Calu3 (cell line): ENCODE results near the gene TARDBP. TPM values are rescaled to one million over a fixed set of nuclear protein-coding genes. Genes with fewer than 3 reads are reported as not detected.

Source experiments
- Bru-seq: library from RNA; stranded (reverse); fragments of 400-500 nt; gene quantifications from one replicate; lab custom pipeline; 2021; lab: Mats Ljungman, UMichigan
- BruChase-seq, 2 experiments: library from RNA; stranded (reverse); fragments of 400-500 nt; gene quantifications; one replicate each; lab custom pipeline; 2021; lab: Mats Ljungman, UMichigan
- BruUV-seq: library from RNA; stranded (reverse); fragments of 400-500 nt; replicated peaks from 2 replicates; lab custom pipeline; 2021; lab: Mats Ljungman, UMichigan
- CTCF ChIA-PET: fragments of 300-600 bp; sonication (Branson Sonifier 250); formaldehyde crosslinking; loops from one replicate; lab custom pipeline; 2022; ENCODE audit warnings: antibody characterized with exemption; lab: Charles Lee
- DNase-seq: peaks from one replicate; pipeline ENCODE4 v3.0.0; 2022
- H3K27ac Mint-ChIP-seq: one replicate; pipeline ENCODE4 v1.8.0; 2022; ENCODE audit warnings: mixed read lengths; ENCODE audit not compliant: unreplicated experiment
- H3K27me3 Mint-ChIP-seq: one replicate; pipeline ENCODE4 v1.8.0; 2022; ENCODE audit warnings: mixed read lengths; ENCODE audit not compliant: unreplicated experiment
- H3K36me3 Mint-ChIP-seq: one replicate; pipeline ENCODE4 v1.8.0; 2022; ENCODE audit warnings: mild to moderate bottlenecking, moderate library complexity, mixed read lengths; ENCODE audit not compliant: insufficient read depth, unreplicated experiment
- H3K4me1 Mint-ChIP-seq: one replicate; pipeline ENCODE4 v1.8.0; 2022; ENCODE audit warnings: mild to moderate bottlenecking, low read depth, mixed read lengths; ENCODE audit not compliant: unreplicated experiment
- H3K4me3 Mint-ChIP-seq: one replicate; pipeline ENCODE4 v1.8.0; 2022; ENCODE audit warnings: mild to moderate bottlenecking, low read depth, moderate library complexity, mixed read lengths; ENCODE audit not compliant: unreplicated experiment
- H3K9me3 Mint-ChIP-seq: one replicate; pipeline ENCODE4 v1.8.0; 2022; ENCODE audit warnings: low read depth, mixed read lengths; ENCODE audit not compliant: unreplicated experiment
- CTCF ChIP-seq: fragments of 200-600 bp; IDR thresholded peaks from one replicate; pipeline ENCODE4 v1.8.0; 2022; ENCODE audit warnings: antibody characterized with exemption; ENCODE audit not compliant: unreplicated experiment
- intact Hi-C: fragments of 100-400 bp; cut with micrococcal nuclease; formaldehyde crosslinking; loops from one replicate; pipeline ENCODE4 v1.10.0; 2022; ENCODE audit not compliant: unreplicated experiment
- long read RNA-seq: library from polyadenylated mRNA; stranded (forward); transcript quantifications from one replicate; pipeline ENCODE4 v2.0.0, GENCODE V29; 2022
- total RNA-seq: library from RNA; stranded (reverse); gene quantifications from 2 replicates; pipeline ENCODE4 v1.2.3, GENCODE V29; 2022

TARDBP gene
- total RNA-seq: 124 and 130 TPM in 2 replicates
- Bru-seq, nascent RNA: percentile 98 among the genes with signal in this experiment
- BruChase-seq, experiment 1, labeled RNA remaining after a 6-hour chase: percentile 99 among the genes with signal in this experiment
- BruChase-seq, experiment 2, labeled RNA remaining after a 2-hour chase: percentile 99 among the genes with signal in this experiment
- long read RNA-seq, full-length matches to known transcripts: 72 of 87 reads
- long read RNA-seq, partial matches to known transcripts: 5 of 87 reads
- long read RNA-seq, other reads (novel, unspliced or antisense): 10 of 87 reads

GRCh38 chr1:11012260-11013159, at the start of gene TARDBP:
Gene TARDBP, plus strand, starts transcription at chr1:11012654. Its CDS starts 1,074 bp downstream, at chr1:11013728.
- Mint-ChIP-seq H3K27ac (peak within 1 kb of the TSS; percentile 98), H3K27me3 (no peaks in the 10 kb centered on the region), H3K4me3 (peak within 1 kb of the TSS; percentile 77), H3K9me3 (no peaks in the 10 kb centered on the region), H3K4me1 (peaks cover 7% of the 10 kb centered on the region), H3K36me3 (peaks cover 49% of the 10 kb centered on the region)
- DNase-seq: peak; percentile 85
- BruUV-seq: no TSS peak
- CTCF ChIA-PET: interaction anchor here (1.0 kb wide), 1 partner anchor 32 kb away, joined by 4 read pairs; no protein-coding TSS in a partner anchor
- intact Hi-C loops: loop anchor here (1.0 kb wide), 1 partner anchor 33 kb away; no protein-coding TSS in a partner anchor
- TF ChIP-seq CTCF: no peak

- BruUV-seq: no TSS peak
- Mint-ChIP-seq H3K27me3 (no peaks in the 10 kb centered on the region), H3K27ac (no peak overlapping the region), H3K4me1 (no peaks in the 10 kb centered on the region), H3K36me3 (no peaks in the 10 kb centered on the region), H3K4me3 (no peak overlapping the region), H3K9me3 (no peaks in the 10 kb centered on the region)
- intact Hi-C loops: no loop called here
- DNase-seq: no peak
- CTCF ChIA-PET: no interaction called here
- no peak for TF ChIP-seq CTCF
Measured at GRCh38 chr1:10965546-10966226, 46.8 kb upstream of the TARDBP start.

GRCh38 chr1:10967090-10967489, 45.4 kb upstream of the TARDBP start:
- no peak for TF ChIP-seq CTCF
- Mint-ChIP-seq H3K4me3 (no peak overlapping the region), H3K36me3 (no peaks in the 10 kb centered on the region), H3K27me3 (peaks cover 12% of the 10 kb centered on the region), H3K9me3 (no peaks in the 10 kb centered on the region), H3K27ac (no peak overlapping the region), H3K4me1 (no peaks in the 10 kb centered on the region)
- CTCF ChIA-PET: no interaction called here
- DNase-seq: no peak
- intact Hi-C loops: no loop called here
- BruUV-seq: no TSS peak

GRCh38 chr1:10968411-10968826, 44.0 kb upstream of the TARDBP start:
- DNase-seq: no peak
- CTCF ChIA-PET: no interaction called here
- Mint-ChIP-seq H3K4me1 (no peaks in the 10 kb centered on the region), H3K36me3 (no peaks in the 10 kb centered on the region), H3K27ac (no peak overlapping the region), H3K4me3 (peak overlapping the region; percentile 54), H3K27me3 (peaks cover 12% of the 10 kb centered on the region), H3K9me3 (no peaks in the 10 kb centered on the region)
- intact Hi-C loops: no loop called here
- no TSS peak for BruUV-seq
- TF ChIP-seq CTCF: no peak
